ENCODE data around the gene ZNF444. TPM values are rescaled to one million over a fixed set of nuclear protein-coding genes. Genes with fewer than 3 reads are reported as not detected.
A peak's percentile ranks its signal among the peaks of the same experiment; 100 is the strongest.

ZNF444 gene
- total and polyA plus RNA-seq, 2 donors from 2014 or later: 28.4 to 39.6 TPM

- H3K36me3 ChIP-seq (ENCODE audit: control insufficient read depth in 2 of 3, insufficient read depth in 3 of 3, low read length in 3 of 3): no peaks in the 10 kb centered on the region
- H3K9me3 ChIP-seq (ENCODE audit: control insufficient read depth in 2 of 3, insufficient read depth in 1 of 3, low read length in 3 of 3): no peaks in the 10 kb centered on the region
- H3K27me3 ChIP-seq (ENCODE audit: control insufficient read depth, insufficient read depth, low read length): no peaks in the 10 kb centered on the region
- DNase-seq (peak; percentile 99 to 100 (median 99)), FAIRE-seq (no peak)
- TF ChIP-seq, protein P1, sequence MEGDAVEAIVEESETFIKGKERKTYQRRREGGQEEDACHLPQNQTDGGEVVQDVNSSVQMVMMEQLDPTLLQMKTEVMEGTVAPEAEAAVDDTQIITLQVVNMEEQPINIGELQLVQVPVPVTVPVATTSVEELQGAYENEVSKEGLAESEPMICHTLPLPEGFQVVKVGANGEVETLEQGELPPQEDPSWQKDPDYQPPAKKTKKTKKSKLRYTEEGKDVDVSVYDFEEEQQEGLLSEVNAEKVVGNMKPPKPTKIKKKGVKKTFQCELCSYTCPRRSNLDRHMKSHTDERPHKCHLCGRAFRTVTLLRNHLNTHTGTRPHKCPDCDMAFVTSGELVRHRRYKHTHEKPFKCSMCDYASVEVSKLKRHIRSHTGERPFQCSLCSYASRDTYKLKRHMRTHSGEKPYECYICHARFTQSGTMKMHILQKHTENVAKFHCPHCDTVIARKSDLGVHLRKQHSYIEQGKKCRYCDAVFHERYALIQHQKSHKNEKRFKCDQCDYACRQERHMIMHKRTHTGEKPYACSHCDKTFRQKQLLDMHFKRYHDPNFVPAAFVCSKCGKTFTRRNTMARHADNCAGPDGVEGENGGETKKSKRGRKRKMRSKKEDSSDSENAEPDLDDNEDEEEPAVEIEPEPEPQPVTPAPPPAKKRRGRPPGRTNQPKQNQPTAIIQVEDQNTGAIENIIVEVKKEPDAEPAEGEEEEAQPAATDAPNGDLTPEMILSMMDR (IDR thresholded peaks at IDR 0.05; ENCODE audit: borderline replicate concordance, extremely low read depth, insufficient read depth): no peak
- intact Hi-C loops (cut with DNase I): no loop called here
- H3K27ac ChIP-seq (ENCODE audit: low read depth in 2 of 2, low read length in 2 of 2): peak within 1 kb of the TSS; percentile 92 to 93
- H3K4me1 ChIP-seq (ENCODE audit: control insufficient read depth in 2 of 3, insufficient read depth in 2 of 3, low read depth in 1 of 3, low read length in 3 of 3): peaks cover 3 to 21% (median 15%) of the 10 kb centered on the region in 3 donors
- H3K4me3 ChIP-seq (ENCODE audit: low read length in 3 of 3): peak within 1 kb of the TSS; percentile 31 to 71 (median 67)
- H3K9ac ChIP-seq (ENCODE audit: low read length in 3 of 3): peak within 1 kb of the TSS; percentile 8 to 69 (median 32)
These were observed 19.6 kb upstream of the ZNF444 start, which contains the start of gene ZNF787 for GRCh38 chr19:56121180-56122167. ZNF787 (minus strand) TSS chr19:56121295; CDS start chr19:56103217, 18,078 bp downstream.

DNA sequence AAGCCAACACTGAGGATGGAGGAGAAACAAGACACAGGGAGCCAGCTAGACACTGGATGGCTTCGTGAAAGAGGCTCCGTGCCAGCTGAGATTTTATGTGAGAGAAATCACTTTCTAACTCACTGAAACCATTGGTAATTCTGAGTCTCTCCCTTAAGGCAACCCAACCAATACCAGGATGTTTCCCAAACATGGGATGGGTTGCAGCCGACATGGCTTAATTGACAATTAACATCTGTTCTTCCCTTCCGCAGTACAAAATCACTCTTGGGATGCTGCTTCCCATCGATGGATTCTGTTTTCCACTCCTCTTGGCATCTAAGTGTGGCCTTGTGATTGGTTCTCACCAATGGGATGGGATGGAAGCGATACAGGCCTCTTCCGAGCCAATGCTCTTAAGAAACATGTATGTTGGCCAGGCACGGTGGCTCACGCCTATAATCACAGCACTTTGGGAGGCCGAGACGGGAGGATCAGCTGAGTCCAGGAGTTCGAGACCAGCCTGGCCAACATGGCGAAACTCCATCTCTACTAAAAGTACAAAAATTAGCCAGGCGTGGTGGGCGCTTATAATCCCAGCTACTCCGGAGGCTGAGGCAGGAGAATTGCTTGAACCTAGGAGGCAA, 17.7 kb upstream of the ZNF444 start:
- H3K36me3 ChIP-seq (ENCODE audit: control insufficient read depth in 2 of 3, insufficient read depth in 3 of 3, low read length in 3 of 3): no peaks in the 10 kb centered on the region
- FAIRE-seq: no peak
- TF ChIP-seq, protein P1 (IDR thresholded peaks at IDR 0.05; ENCODE audit: borderline replicate concordance, extremely low read depth, insufficient read depth): no peak
- no peak overlapping the region for H3K27ac ChIP-seq (ENCODE audit: low read depth in 2 of 2, low read length in 2 of 2)
- no peak for DNase-seq
- H3K27me3 ChIP-seq (ENCODE audit: control insufficient read depth, insufficient read depth, low read length): no peaks in the 10 kb centered on the region
- H3K9ac ChIP-seq (ENCODE audit: low read length in 3 of 3): no peak overlapping the region
- no peak overlapping the region for H3K4me3 ChIP-seq (ENCODE audit: low read length in 3 of 3)
- H3K4me1 ChIP-seq (ENCODE audit: control insufficient read depth in 2 of 3, insufficient read depth in 2 of 3, low read depth in 1 of 3, low read length in 3 of 3): peaks cover 3 to 21% (median 15%) of the 10 kb centered on the region in 3 donors
- no peaks in the 10 kb centered on the region for H3K9me3 ChIP-seq (ENCODE audit: control insufficient read depth in 2 of 3, insufficient read depth in 1 of 3, low read length in 3 of 3)
- intact Hi-C loops (cut with DNase I): no loop called here

DNA sequence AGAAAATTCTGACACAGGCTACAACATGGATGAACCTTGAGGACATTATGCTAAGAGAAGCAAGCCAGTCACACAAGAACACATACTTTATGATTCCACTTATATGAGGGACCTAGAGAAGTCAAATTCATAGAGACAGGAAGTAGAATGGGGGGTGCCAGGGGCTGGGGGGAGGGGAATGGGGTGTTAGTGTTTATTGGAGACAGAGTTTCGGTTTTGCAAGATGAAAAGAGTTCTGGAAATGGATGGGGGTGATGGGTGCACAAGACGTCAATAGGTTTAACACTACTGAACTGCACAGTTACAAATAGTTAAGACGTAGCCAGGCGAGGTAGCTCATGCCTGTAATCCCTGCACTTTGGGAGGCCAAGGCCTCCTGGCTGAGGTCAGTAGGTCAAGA, 16.5 kb upstream of the ZNF444 start:
- H3K27me3 ChIP-seq (ENCODE audit: control insufficient read depth, insufficient read depth, low read length): no peaks in the 10 kb centered on the region
- no peak overlapping the region for H3K9ac ChIP-seq (ENCODE audit: low read length in 3 of 3)
- no peaks in the 10 kb centered on the region for H3K36me3 ChIP-seq (ENCODE audit: control insufficient read depth in 2 of 3, insufficient read depth in 3 of 3, low read length in 3 of 3)
- peaks cover 3 to 9% (median 4%) of the 10 kb centered on the region in 3 donors for H3K4me1 ChIP-seq (ENCODE audit: control insufficient read depth in 2 of 3, insufficient read depth in 2 of 3, low read depth in 1 of 3, low read length in 3 of 3)
- no peak overlapping the region for H3K27ac ChIP-seq (ENCODE audit: low read depth in 2 of 2, low read length in 2 of 2)
- FAIRE-seq (no peak), DNase-seq (no peak)
- TF ChIP-seq, protein P1 (IDR thresholded peaks at IDR 0.05; ENCODE audit: borderline replicate concordance, extremely low read depth, insufficient read depth): no peak
- H3K9me3 ChIP-seq (ENCODE audit: control insufficient read depth in 2 of 3, insufficient read depth in 1 of 3, low read length in 3 of 3): no peaks in the 10 kb centered on the region
- intact Hi-C loops (cut with DNase I): no loop called here
- H3K4me3 ChIP-seq (ENCODE audit: low read length in 3 of 3): no peak overlapping the region
